ENCODE measurements around the gene VKORC1L1.

- no peak for TF ChIP-seq POLR2A (IDR thresholded peaks at IDR 0.05; ENCODE audit: low read depth, low read length)
- TF ChIP-seq POLR2AphosphoS5 (IDR thresholded peaks at IDR 0.05; ENCODE audit: insufficient read depth, low read depth, low read length) = no peak
- TF ChIP-seq CTCF (IDR thresholded peaks at IDR 0.05; ENCODE audit: extremely low read depth in 1 of 2, insufficient read depth in 1 of 2, low read depth in 1 of 2, low read length in 2 of 2) = no peak
- TF ChIP-seq MAX (IDR thresholded peaks at IDR 0.05; ENCODE audit: insufficient read depth, insufficient read length) = no peak
- no peak for TF ChIP-seq JUN (IDR thresholded peaks at IDR 0.05; ENCODE audit: borderline replicate concordance, insufficient read depth, insufficient read length, low read depth)
These were observed 51.3 kb downstream of the VKORC1L1 start for GRCh38 chr7:65924193-65924592.

Data from endothelial cell of umbilical vein (primary cell).